ENCODE data around the gene CEP290. TPM values are rescaled to one million over a fixed set of nuclear protein-coding genes. Genes with fewer than 3 reads are reported as not detected.

CEP290 gene
- total and polyA plus RNA-seq, 2 experiments from 2014 or later = 12.1 to 17.0 TPM

- Histone ChIP-seq H4K20me1 (ENCODE audit: insufficient read depth, poor library complexity, severe bottlenecking) (no peaks in the 10 kb centered on the region), H3K9me3 (ENCODE audit: low read depth) (no peaks in the 10 kb centered on the region), H3K27ac (no peak overlapping the region), H3K27me3 (no peaks in the 10 kb centered on the region), H3K9me2 (replicated peaks; ENCODE audit: insufficient read depth) (no peaks in the 10 kb centered on the region), H3K79me2 (no peaks in the 10 kb centered on the region), H3K4me1 (ENCODE audit: insufficient read depth) (no peaks in the 10 kb centered on the region), H3K4me2 (no peak overlapping the region), H3K36me3 (replicated peaks; ENCODE audit: insufficient read depth, low read depth) (no peaks in the 10 kb centered on the region), H2AFZ (no peak overlapping the region), H3K4me3 (no peak overlapping the region)
- DNase-seq (ENCODE audit: low spot score) = no peak
- TF ChIP-seq EZH2 (IDR thresholded peaks at IDR 0.05; ENCODE audit: borderline replicate concordance) (no peak), EZH2phosphoT487 (IDR thresholded peaks at IDR 0.05; ENCODE audit: low read depth, severe bottlenecking, unreplicated experiment) (no peak), CTCF (IDR thresholded peaks at IDR 0.05; ENCODE audit: poor library complexity) (no peak)
- 88% methylated on average over 1 of the region's 1 CpG for WGBS (ENCODE audit: low lambda C conversion rate, missing lambda C conversion rate)
Measured at GRCh38 chr12:88026196-88026595, 115.7 kb downstream of the CEP290 start.

- H4K20me1 ChIP-seq (ENCODE audit: insufficient read depth, poor library complexity, severe bottlenecking) = no peaks in the 10 kb centered on the region
Measured at GRCh38 chr12:88017964-88018363, 123.9 kb downstream of the CEP290 start.

GRCh38 chr12:88015825-88016224 lies 126.1 kb downstream of the CEP290 start:
- H3K9me3 ChIP-seq (ENCODE audit: low read depth) = no peaks in the 10 kb centered on the region
- H3K4me2 ChIP-seq = no peak overlapping the region
- no peaks in the 10 kb centered on the region for H4K20me1 ChIP-seq (ENCODE audit: insufficient read depth, poor library complexity, severe bottlenecking)
- H3K9me2 ChIP-seq (replicated peaks; ENCODE audit: insufficient read depth) = no peaks in the 10 kb centered on the region
- no peaks in the 10 kb centered on the region for H3K4me1 ChIP-seq (ENCODE audit: insufficient read depth)
- DNase-seq (ENCODE audit: low spot score) = no peak
- TF ChIP-seq CTCF (IDR thresholded peaks at IDR 0.05; ENCODE audit: poor library complexity) (no peak), EZH2 (IDR thresholded peaks at IDR 0.05; ENCODE audit: borderline replicate concordance) (no peak), EZH2phosphoT487 (IDR thresholded peaks at IDR 0.05; ENCODE audit: low read depth, severe bottlenecking, unreplicated experiment) (no peak)
- H3K27ac ChIP-seq = no peak overlapping the region
- no peaks in the 10 kb centered on the region for H3K36me3 ChIP-seq (replicated peaks; ENCODE audit: insufficient read depth, low read depth)
- no peaks in the 10 kb centered on the region for H3K27me3 ChIP-seq
- 41% methylated on average over 1 of the region's 1 CpG for WGBS (ENCODE audit: low lambda C conversion rate, missing lambda C conversion rate)
- H3K79me2 ChIP-seq = no peaks in the 10 kb centered on the region
- H2AFZ ChIP-seq = no peak overlapping the region
- no peak overlapping the region for H3K4me3 ChIP-seq

More at GRCh38 chr12:88017964-88018363, 123.9 kb downstream of the CEP290 start:
- TF ChIP-seq EZH2 (IDR thresholded peaks at IDR 0.05; ENCODE audit: borderline replicate concordance) (no peak), EZH2phosphoT487 (IDR thresholded peaks at IDR 0.05; ENCODE audit: low read depth, severe bottlenecking, unreplicated experiment) (no peak), CTCF (IDR thresholded peaks at IDR 0.05; ENCODE audit: poor library complexity) (no peak)
- Histone ChIP-seq H3K4me1 (ENCODE audit: insufficient read depth) (no peaks in the 10 kb centered on the region), H3K27ac (no peak overlapping the region), H3K9me2 (replicated peaks; ENCODE audit: insufficient read depth) (no peaks in the 10 kb centered on the region), H3K4me3 (no peak overlapping the region), H2AFZ (no peak overlapping the region), H3K9me3 (ENCODE audit: low read depth) (no peaks in the 10 kb centered on the region), H3K79me2 (no peaks in the 10 kb centered on the region), H3K4me2 (no peak overlapping the region), H3K27me3 (no peaks in the 10 kb centered on the region), H3K36me3 (replicated peaks; ENCODE audit: insufficient read depth, low read depth) (no peaks in the 10 kb centered on the region)
- DNase-seq (ENCODE audit: low spot score) = no peak
- WGBS (ENCODE audit: low lambda C conversion rate, missing lambda C conversion rate) = 73% methylated on average over 3 of the region's 3 CpGs

GRCh38 chr12:88011755-88012154 lies 130.1 kb downstream of the CEP290 start:
- Histone ChIP-seq H3K27me3 (no peaks in the 10 kb centered on the region), H3K4me3 (no peak overlapping the region), H2AFZ (no peak overlapping the region), H3K79me2 (no peaks in the 10 kb centered on the region), H3K9me2 (replicated peaks; ENCODE audit: insufficient read depth) (no peaks in the 10 kb centered on the region), H3K27ac (no peak overlapping the region), H4K20me1 (ENCODE audit: insufficient read depth, poor library complexity, severe bottlenecking) (no peaks in the 10 kb centered on the region), H3K9me3 (ENCODE audit: low read depth) (no peaks in the 10 kb centered on the region), H3K36me3 (replicated peaks; ENCODE audit: insufficient read depth, low read depth) (no peaks in the 10 kb centered on the region), H3K4me1 (ENCODE audit: insufficient read depth) (no peaks in the 10 kb centered on the region), H3K4me2 (no peak overlapping the region)
- DNase-seq (ENCODE audit: low spot score) = no peak
- WGBS (ENCODE audit: low lambda C conversion rate, missing lambda C conversion rate) = 83% methylated on average over 5 of the region's 5 CpGs
- TF ChIP-seq EZH2 (IDR thresholded peaks at IDR 0.05; ENCODE audit: borderline replicate concordance) (no peak), CTCF (IDR thresholded peaks at IDR 0.05; ENCODE audit: poor library complexity) (no peak), EZH2phosphoT487 (IDR thresholded peaks at IDR 0.05; ENCODE audit: low read depth, severe bottlenecking, unreplicated experiment) (no peak)

All from hepatocyte (in vitro differentiated cells).